ENCODE results near the gene MSI2.

The MSI2 gene

DNA sequence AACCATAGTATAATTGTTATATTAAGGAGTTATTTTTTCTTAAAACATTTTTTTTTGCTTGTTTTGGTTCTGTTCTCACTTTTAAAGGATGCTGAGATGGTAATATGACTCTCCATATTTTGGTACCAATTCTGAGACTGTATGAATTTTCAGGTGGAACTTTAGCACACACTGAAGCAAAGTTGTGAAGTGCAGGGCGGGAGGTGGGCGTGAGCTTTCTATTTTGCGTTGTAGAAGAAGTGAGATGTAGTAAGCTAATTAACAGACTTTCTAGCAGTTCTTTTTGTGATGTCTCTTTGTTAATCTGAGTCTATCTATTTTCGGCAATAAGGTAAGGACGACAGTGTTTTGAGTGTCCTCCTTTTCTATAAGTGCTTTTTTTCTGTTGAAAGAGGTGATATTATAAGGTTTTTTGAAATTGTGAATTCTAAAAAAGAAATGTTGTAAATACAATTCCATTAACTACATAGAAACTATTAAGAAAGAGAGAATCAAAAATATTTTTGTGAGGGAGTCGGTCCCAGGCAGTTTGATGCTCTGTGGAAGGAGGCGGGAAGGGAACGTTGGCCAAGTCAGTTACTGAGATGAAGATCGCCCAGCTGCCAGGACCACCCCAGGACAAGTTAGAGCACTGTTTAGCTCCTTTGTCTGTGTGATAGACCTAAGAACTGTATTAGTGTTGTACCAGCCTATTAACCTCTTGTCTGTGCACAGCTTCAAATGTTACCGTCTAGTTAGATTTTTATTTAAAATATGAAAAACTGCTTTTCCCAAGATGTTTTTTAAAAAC is 423.8 kb downstream of the MSI2 start:
- Histone ChIP-seq H4K20me1 (ENCODE audit: insufficient read depth, low read length) (no peaks in the 10 kb centered on the region), H3K4me3 (ENCODE audit: low read depth, low read length, poor library complexity, severe bottlenecking) (no peak overlapping the region), H3K9ac (ENCODE audit: low read length) (no peak overlapping the region), H2AFZ (ENCODE audit: low read length) (no peak overlapping the region), H3K4me2 (ENCODE audit: low read length) (no peak overlapping the region), H3K27me3 (ENCODE audit: insufficient read depth, low read length) (no peaks in the 10 kb centered on the region), H3K36me3 (ENCODE audit: insufficient read depth, low read length) (peaks cover 63% of the 10 kb centered on the region), H3K9me2 (ENCODE audit: low read depth, low read length) (no peaks in the 10 kb centered on the region), H3F3A (ENCODE audit: insufficient read depth, low read length) (no peaks in the 10 kb centered on the region), H3K4me1 (ENCODE audit: insufficient read depth, low read length, severe bottlenecking) (no peaks in the 10 kb centered on the region), H3K79me2 (ENCODE audit: insufficient read depth, low read length) (no peaks in the 10 kb centered on the region), H3K27ac (ENCODE audit: low read depth, low read length, poor library complexity, severe bottlenecking) (no peak overlapping the region), H3K9me3 (ENCODE audit: low read length) (no peaks in the 10 kb centered on the region)
- no peak for TF ChIP-seq EZH2 (IDR thresholded peaks at IDR 0.05; ENCODE audit: borderline replicate concordance, low read length)
- TF ChIP-seq, protein P1, sequence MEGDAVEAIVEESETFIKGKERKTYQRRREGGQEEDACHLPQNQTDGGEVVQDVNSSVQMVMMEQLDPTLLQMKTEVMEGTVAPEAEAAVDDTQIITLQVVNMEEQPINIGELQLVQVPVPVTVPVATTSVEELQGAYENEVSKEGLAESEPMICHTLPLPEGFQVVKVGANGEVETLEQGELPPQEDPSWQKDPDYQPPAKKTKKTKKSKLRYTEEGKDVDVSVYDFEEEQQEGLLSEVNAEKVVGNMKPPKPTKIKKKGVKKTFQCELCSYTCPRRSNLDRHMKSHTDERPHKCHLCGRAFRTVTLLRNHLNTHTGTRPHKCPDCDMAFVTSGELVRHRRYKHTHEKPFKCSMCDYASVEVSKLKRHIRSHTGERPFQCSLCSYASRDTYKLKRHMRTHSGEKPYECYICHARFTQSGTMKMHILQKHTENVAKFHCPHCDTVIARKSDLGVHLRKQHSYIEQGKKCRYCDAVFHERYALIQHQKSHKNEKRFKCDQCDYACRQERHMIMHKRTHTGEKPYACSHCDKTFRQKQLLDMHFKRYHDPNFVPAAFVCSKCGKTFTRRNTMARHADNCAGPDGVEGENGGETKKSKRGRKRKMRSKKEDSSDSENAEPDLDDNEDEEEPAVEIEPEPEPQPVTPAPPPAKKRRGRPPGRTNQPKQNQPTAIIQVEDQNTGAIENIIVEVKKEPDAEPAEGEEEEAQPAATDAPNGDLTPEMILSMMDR (IDR thresholded peaks at IDR 0.05; ENCODE audit: low read length) = no peak

DNA sequence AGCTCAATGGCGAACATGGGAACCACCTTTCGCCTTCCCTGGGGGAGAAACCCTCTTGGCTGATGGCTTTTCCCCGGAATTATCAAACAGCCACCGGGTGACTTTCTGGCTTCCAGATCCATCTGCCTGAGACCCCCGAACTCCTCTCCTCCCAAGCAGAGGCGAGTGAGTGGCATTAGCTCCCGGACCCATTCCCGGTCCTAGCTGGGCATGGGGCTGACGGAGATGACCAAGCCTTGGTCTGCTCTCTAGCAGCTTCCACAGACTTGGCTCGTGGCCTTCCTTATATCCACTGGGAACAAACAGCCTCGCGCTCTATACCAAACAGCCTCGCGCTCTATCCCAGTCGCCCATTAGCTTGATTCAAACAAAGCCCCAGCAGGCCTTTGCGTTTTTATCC is 426.4 kb downstream of the MSI2 start:
- H3K9me3 ChIP-seq (ENCODE audit: low read length) = no peaks in the 10 kb centered on the region
- H3K4me1 ChIP-seq (ENCODE audit: insufficient read depth, low read length, severe bottlenecking) = no peaks in the 10 kb centered on the region
- H3K27ac ChIP-seq (ENCODE audit: low read depth, low read length, poor library complexity, severe bottlenecking) = no peak overlapping the region
- no peak overlapping the region for H3K9ac ChIP-seq (ENCODE audit: low read length)
- no peaks in the 10 kb centered on the region for H3K9me2 ChIP-seq (ENCODE audit: low read depth, low read length)
- no peaks in the 10 kb centered on the region for H3K27me3 ChIP-seq (ENCODE audit: insufficient read depth, low read length)
- H3K4me2 ChIP-seq (ENCODE audit: low read length) = no peak overlapping the region
- H4K20me1 ChIP-seq (ENCODE audit: insufficient read depth, low read length) = no peaks in the 10 kb centered on the region
- peaks cover 37% of the 10 kb centered on the region for H3K36me3 ChIP-seq (ENCODE audit: insufficient read depth, low read length)
- H2AFZ ChIP-seq (ENCODE audit: low read length) = no peak overlapping the region
- no peaks in the 10 kb centered on the region for H3F3A ChIP-seq (ENCODE audit: insufficient read depth, low read length)
- H3K4me3 ChIP-seq (ENCODE audit: low read depth, low read length, poor library complexity, severe bottlenecking) = no peak overlapping the region
- TF ChIP-seq EZH2 (IDR thresholded peaks at IDR 0.05; ENCODE audit: borderline replicate concordance, low read length) = no peak
- TF ChIP-seq, protein P1 (IDR thresholded peaks at IDR 0.05; ENCODE audit: low read length) = no peak
- no peaks in the 10 kb centered on the region for H3K79me2 ChIP-seq (ENCODE audit: insufficient read depth, low read length)

DNA sequence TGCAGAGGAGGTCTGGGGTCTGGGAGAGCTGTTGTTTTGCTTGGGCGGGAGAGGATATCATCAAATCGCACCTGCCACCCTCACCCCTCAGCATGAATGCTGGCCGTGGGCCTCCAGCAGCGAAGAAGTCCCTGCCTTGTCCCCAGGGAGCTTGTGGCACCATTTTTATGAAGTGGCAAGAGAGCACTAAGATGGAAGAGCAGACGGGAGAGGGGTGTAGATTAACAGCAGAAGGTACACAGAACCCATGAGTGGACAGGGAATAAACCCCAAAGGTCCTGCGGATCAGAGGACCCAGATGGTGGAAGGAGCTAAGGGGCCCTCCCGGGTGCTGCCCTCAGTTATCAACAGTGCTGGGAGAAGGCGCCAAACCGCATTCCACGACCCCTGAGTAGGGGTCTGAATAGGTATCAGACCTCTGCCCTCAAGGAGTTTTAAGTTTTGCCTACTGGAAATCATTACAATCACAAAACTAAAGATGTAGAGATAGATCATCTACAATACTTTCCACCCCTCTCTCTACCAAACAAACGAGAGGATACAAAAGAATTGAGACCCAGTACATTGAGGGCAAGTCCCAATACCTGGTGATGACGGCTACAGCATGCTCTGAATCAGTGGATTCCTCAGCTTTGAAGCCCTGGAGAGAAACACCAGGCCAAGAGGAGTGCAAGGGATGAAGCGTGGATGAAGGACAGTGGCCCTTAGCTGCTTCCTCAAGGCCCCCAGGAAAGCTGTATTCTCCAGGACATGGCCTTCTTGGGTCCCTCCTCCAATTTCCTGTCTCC is 428.6 kb downstream of the MSI2 start:
- Histone ChIP-seq H3K4me3 (ENCODE audit: low read depth, low read length, poor library complexity, severe bottlenecking) (no peak overlapping the region), H4K20me1 (ENCODE audit: insufficient read depth, low read length) (no peaks in the 10 kb centered on the region), H3K79me2 (ENCODE audit: insufficient read depth, low read length) (no peaks in the 10 kb centered on the region), H2AFZ (ENCODE audit: low read length) (no peak overlapping the region), H3K27me3 (ENCODE audit: insufficient read depth, low read length) (no peaks in the 10 kb centered on the region), H3K9me3 (ENCODE audit: low read length) (0 out of 2 replicates have a peak, but pooled peaks cover 3% of the 10 kb centered on the region), H3F3A (ENCODE audit: insufficient read depth, low read length) (no peaks in the 10 kb centered on the region), H3K27ac (ENCODE audit: low read depth, low read length, poor library complexity, severe bottlenecking) (no peak overlapping the region), H3K9ac (ENCODE audit: low read length) (no peak overlapping the region), H3K4me1 (ENCODE audit: insufficient read depth, low read length, severe bottlenecking) (no peaks in the 10 kb centered on the region), H3K36me3 (ENCODE audit: insufficient read depth, low read length) (peaks cover 22% of the 10 kb centered on the region), H3K9me2 (ENCODE audit: low read depth, low read length) (no peaks in the 10 kb centered on the region), H3K4me2 (ENCODE audit: low read length) (no peak overlapping the region)
- no peak for TF ChIP-seq EZH2 (IDR thresholded peaks at IDR 0.05; ENCODE audit: borderline replicate concordance, low read length)
- TF ChIP-seq, protein P1 (IDR thresholded peaks at IDR 0.05; ENCODE audit: low read length) = no peak
